ENCODE data around the gene HEPHL1.

- TF ChIP-seq TAF1 (IDR thresholded peaks at IDR 0.05; ENCODE audit: borderline replicate concordance, insufficient read depth, low read length) (no peak), REST (IDR thresholded peaks at IDR 0.05; ENCODE audit: insufficient read depth in 1 of 2, low read depth in 2 of 2, low read length in 2 of 2) (no peak), POLR2AphosphoS5 (IDR thresholded peaks at IDR 0.05; ENCODE audit: low read depth, low read length) (no peak), SIN3A (IDR thresholded peaks at IDR 0.05; ENCODE audit: borderline replicate concordance, insufficient read depth, low read length) (no peak), FOXP2 (optimal IDR thresholded peaks at IDR 0.05; ENCODE audit: borderline replicate concordance, extremely low read depth, extremely low read length, insufficient read depth) (no peak)
Observed at GRCh38 chr11:94020777-94021481, at the start of gene HEPHL1.
